Measurements from ENCODE around the gene EXOC4.

GRCh38 chr7:133364959-133365690 is 112.2 kb downstream of the EXOC4 start:
- TF ChIP-seq POLR2AphosphoS5 (IDR thresholded peaks at IDR 0.05; ENCODE audit: borderline replicate concordance, low read depth, low read length) (no peak), EZH2 (IDR thresholded peaks at IDR 0.05) (no peak)

All from SK-N-MC (cell line).